Loucy (cell line): ENCODE measurements around the gene ERRFI1.
"Not testable (repeated sequence)": the region's sequence is repeated elsewhere in the genome, so short reads cannot be mapped to it uniquely, and the experiment has no call there.

Source experiments
- H2AFZ ChIP-seq: fragments of 200-600 bp; sonication (generic); 2 replicates; pipeline ENCODE4 v1.6.0; 2016; ENCODE audit warnings: antibody characterized with exemption, mild to moderate bottlenecking, low read length, moderate library complexity
- H3F3A ChIP-seq: fragments of 200-600 bp; 2 replicates; pipeline ENCODE4 v1.6.0; 2016; ENCODE audit warnings: antibody characterized with exemption, low read depth, mild to moderate bottlenecking
- H3K27me3 ChIP-seq: fragments of 200-600 bp; sonication (generic); 2 replicates; pipeline ENCODE4 v1.6.1; 2014; ENCODE audit warnings: low read length, mild to moderate bottlenecking; ENCODE audit not compliant: insufficient read depth, poor library complexity, severe bottlenecking
- H3K36me3 ChIP-seq: fragments of 200-600 bp; sonication (generic); 2 replicates; pipeline ENCODE4 v1.6.1; 2016; ENCODE audit warnings: low read length; ENCODE audit not compliant: insufficient read depth
- H3K4me1 ChIP-seq: fragments of 200-600 bp; sonication (generic); 2 replicates; pipeline ENCODE4 v1.5.1; 2014; ENCODE audit warnings: low read length, mild to moderate bottlenecking; ENCODE audit not compliant: insufficient read depth, poor library complexity, severe bottlenecking
- H3K4me2 ChIP-seq: fragments of 200-600 bp; sonication (generic); 2 replicates; pipeline ENCODE4 v1.6.0; 2014; ENCODE audit warnings: antibody characterized with exemption, low read length, low read depth, mild to moderate bottlenecking; ENCODE audit not compliant: poor library complexity, severe bottlenecking
- H3K4me3 ChIP-seq: fragments of 200-600 bp; sonication (generic); 2 replicates; pipeline ENCODE4 v1.5.1; 2014; ENCODE audit warnings: low read length, mild to moderate bottlenecking, mixed read lengths; ENCODE audit not compliant: poor library complexity, severe bottlenecking
- H3K79me2 ChIP-seq: fragments of 200-600 bp; sonication (generic); 2 replicates; pipeline ENCODE4 v1.6.1; 2014; ENCODE audit warnings: low read length; ENCODE audit not compliant: insufficient read depth
- H3K9ac ChIP-seq: fragments of 200-600 bp; sonication (generic); 2 replicates; pipeline ENCODE4 v1.6.0; 2014; ENCODE audit warnings: mild to moderate bottlenecking, low read depth, low read length, moderate library complexity; ENCODE audit not compliant: poor library complexity, severe bottlenecking
- H3K9me2 ChIP-seq: fragments of 200-600 bp; sonication (generic); replicated peaks from 2 replicates; pipeline ENCODE4 v1.6.1; 2016; ENCODE audit warnings: low read depth, low read length, mixed read lengths
- H3K9me3 ChIP-seq: fragments of 200-600 bp; sonication (generic); 2 replicates; pipeline ENCODE4 v1.6.1; 2014; ENCODE audit warnings: mild to moderate bottlenecking, antibody characterized with exemption, low read length, low read depth; ENCODE audit not compliant: insufficient read depth
- H4K20me1 ChIP-seq: fragments of 200-600 bp; sonication (generic); 2 replicates; pipeline ENCODE4 v1.6.0; 2014; ENCODE audit warnings: antibody characterized with exemption, low read length, mild to moderate bottlenecking; ENCODE audit not compliant: insufficient read depth, poor library complexity, severe bottlenecking
- EZH2phosphoT487 ChIP-seq: fragments of 200-600 bp; IDR thresholded peaks from 2 replicates; pipeline ENCODE4 v1.6.1; 2018; ENCODE audit warnings: antibody characterized with exemption, mild to moderate bottlenecking, moderate library complexity, borderline replicate concordance
- TF ChIP-seq, protein P1 (sequence below): fragments of 200-600 bp; sonication (generic); conservative IDR thresholded peaks from 2 replicates; pipeline ENCODE4 v1.5.1; 2014; ENCODE audit warnings: mild to moderate bottlenecking, antibody characterized with exemption, low read length

Gene ERRFI1

DNA sequence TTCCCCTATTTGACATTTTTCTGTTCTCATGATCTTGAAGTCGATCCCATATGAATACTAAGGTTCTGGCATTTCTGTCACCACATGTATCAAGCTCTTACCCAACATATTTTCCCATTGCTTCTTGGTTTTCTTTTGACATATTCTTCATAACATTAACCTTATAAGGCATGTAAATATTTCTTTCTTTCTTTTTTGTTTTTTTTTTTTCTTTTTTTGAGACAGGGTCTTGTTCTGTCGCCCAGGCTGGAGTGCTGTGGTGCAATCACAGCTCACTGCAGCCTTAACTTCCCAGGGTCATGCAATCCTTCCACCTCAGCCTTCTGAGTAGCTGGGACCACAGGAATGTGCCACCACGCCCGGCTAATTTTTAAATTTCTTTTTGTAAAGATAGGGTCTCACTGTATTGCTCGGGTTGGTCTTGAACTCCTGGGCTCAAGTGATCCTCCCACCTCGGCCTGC is 33.1 kb upstream of the ERRFI1 start:
- Histone ChIP-seq H3K4me3 (no peak overlapping the region), H3F3A (no peaks in the 10 kb centered on the region), H3K79me2 (no peaks in the 10 kb centered on the region), H3K9me2 (no peaks in the 10 kb centered on the region), H3K4me2 (no peak overlapping the region), H2AFZ (no peak overlapping the region), H3K27me3 (no peaks in the 10 kb centered on the region), H3K9me3 (no peaks in the 10 kb centered on the region), H3K36me3 (no peaks in the 10 kb centered on the region), H3K4me1 (no peaks in the 10 kb centered on the region), H3K9ac (no peak overlapping the region), H4K20me1 (no peaks in the 10 kb centered on the region)
- TF ChIP-seq, protein P1, sequence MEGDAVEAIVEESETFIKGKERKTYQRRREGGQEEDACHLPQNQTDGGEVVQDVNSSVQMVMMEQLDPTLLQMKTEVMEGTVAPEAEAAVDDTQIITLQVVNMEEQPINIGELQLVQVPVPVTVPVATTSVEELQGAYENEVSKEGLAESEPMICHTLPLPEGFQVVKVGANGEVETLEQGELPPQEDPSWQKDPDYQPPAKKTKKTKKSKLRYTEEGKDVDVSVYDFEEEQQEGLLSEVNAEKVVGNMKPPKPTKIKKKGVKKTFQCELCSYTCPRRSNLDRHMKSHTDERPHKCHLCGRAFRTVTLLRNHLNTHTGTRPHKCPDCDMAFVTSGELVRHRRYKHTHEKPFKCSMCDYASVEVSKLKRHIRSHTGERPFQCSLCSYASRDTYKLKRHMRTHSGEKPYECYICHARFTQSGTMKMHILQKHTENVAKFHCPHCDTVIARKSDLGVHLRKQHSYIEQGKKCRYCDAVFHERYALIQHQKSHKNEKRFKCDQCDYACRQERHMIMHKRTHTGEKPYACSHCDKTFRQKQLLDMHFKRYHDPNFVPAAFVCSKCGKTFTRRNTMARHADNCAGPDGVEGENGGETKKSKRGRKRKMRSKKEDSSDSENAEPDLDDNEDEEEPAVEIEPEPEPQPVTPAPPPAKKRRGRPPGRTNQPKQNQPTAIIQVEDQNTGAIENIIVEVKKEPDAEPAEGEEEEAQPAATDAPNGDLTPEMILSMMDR: no peak
- TF ChIP-seq EZH2phosphoT487: no peak

DNA sequence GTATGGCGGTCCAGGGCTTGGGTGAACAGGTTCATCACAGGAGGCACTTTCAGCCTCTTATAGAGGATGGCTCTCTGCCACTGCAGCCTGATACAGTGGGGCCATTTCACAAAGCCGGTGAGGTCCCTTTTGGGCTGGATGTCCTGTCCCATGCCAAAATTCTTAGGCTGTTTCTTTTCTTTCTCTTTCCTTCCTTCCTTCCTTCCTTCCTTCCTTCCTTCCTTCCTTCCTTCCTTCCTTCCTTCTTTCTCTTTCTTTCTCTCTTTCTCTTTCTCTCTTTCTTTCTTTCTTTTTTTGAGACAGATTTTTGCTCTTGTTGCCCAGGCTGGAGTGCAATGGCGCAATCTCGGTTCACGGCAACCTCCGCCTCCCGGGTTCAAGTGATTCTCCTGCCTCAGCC is 31.7 kb upstream of the ERRFI1 start:
- H4K20me1 ChIP-seq, H3F3A ChIP-seq, H3K36me3 ChIP-seq, H3K4me3 ChIP-seq, H2AFZ ChIP-seq, H3K9me3 ChIP-seq, H3K4me1 ChIP-seq, H3K4me2 ChIP-seq, H3K9ac ChIP-seq, H3K9me2 ChIP-seq, H3K27me3 ChIP-seq, H3K79me2 ChIP-seq: not testable (repeated sequence)

- Histone ChIP-seq H3K4me3 (no peak overlapping the region), H3K9ac (no peak overlapping the region), H3F3A (no peaks in the 10 kb centered on the region), H3K9me3 (no peaks in the 10 kb centered on the region), H3K4me2 (no peak overlapping the region), H3K36me3 (no peaks in the 10 kb centered on the region), H3K9me2 (no peaks in the 10 kb centered on the region), H3K27me3 (no peaks in the 10 kb centered on the region), H3K4me1 (no peaks in the 10 kb centered on the region), H3K79me2 (no peaks in the 10 kb centered on the region), H4K20me1 (no peaks in the 10 kb centered on the region), H2AFZ (no peak overlapping the region)
- TF ChIP-seq EZH2phosphoT487: no peak
- TF ChIP-seq, protein P1: no peak
Measured at GRCh38 chr1:8055973-8056372, 29.9 kb upstream of the ERRFI1 start.

GRCh38 chr1:8053878-8054567 is 27.9 kb upstream of the ERRFI1 start:
- no peak overlapping the region for H2AFZ ChIP-seq
- no peak overlapping the region for H3K4me3 ChIP-seq
- H3K4me2 ChIP-seq: no peak overlapping the region
- no peaks in the 10 kb centered on the region for H3K36me3 ChIP-seq
- H3K9ac ChIP-seq: no peak overlapping the region
- no peaks in the 10 kb centered on the region for H3K9me2 ChIP-seq
- no peaks in the 10 kb centered on the region for H3F3A ChIP-seq
- H3K4me1 ChIP-seq: peaks cover 6% of the 10 kb centered on the region
- TF ChIP-seq, protein P1: no peak
- TF ChIP-seq EZH2phosphoT487: no peak
- H3K9me3 ChIP-seq: no peaks in the 10 kb centered on the region
- H3K79me2 ChIP-seq: no peaks in the 10 kb centered on the region
- no peaks in the 10 kb centered on the region for H3K27me3 ChIP-seq
- H4K20me1 ChIP-seq: no peaks in the 10 kb centered on the region
